ENCODE measurements around the gene KIF23. TPM values are rescaled to one million over a fixed set of nuclear protein-coding genes. Genes with fewer than 3 reads are reported as not detected.

KIF23 gene
- total RNA-seq, 2 donors from 2014 or later: 53.4 to 82.6 TPM

- H3K4me1 ChIP-seq (ENCODE audit: control insufficient read depth, insufficient read depth, low read length): no peaks in the 10 kb centered on the region
- H3K4me3 Mint-ChIP-seq: peak overlapping the region; percentile 89
- H3K27me3 Mint-ChIP-seq (ENCODE audit: insufficient read depth): no peaks in the 10 kb centered on the region
- peaks cover 48% of the 10 kb centered on the region for H3K36me3 Mint-ChIP-seq (ENCODE audit: low read depth)
- peaks cover 38% of the 10 kb centered on the region for H3K36me3 ChIP-seq (ENCODE audit: control insufficient read depth, insufficient read depth, low read length)
- H3K27ac ChIP-seq (ENCODE audit: low read depth, low read length): no peak overlapping the region
- H3K9me3 Mint-ChIP-seq: no peaks in the 10 kb centered on the region
- H3K4me1 Mint-ChIP-seq: peaks cover 15% of the 10 kb centered on the region
- TF ChIP-seq, protein P1, sequence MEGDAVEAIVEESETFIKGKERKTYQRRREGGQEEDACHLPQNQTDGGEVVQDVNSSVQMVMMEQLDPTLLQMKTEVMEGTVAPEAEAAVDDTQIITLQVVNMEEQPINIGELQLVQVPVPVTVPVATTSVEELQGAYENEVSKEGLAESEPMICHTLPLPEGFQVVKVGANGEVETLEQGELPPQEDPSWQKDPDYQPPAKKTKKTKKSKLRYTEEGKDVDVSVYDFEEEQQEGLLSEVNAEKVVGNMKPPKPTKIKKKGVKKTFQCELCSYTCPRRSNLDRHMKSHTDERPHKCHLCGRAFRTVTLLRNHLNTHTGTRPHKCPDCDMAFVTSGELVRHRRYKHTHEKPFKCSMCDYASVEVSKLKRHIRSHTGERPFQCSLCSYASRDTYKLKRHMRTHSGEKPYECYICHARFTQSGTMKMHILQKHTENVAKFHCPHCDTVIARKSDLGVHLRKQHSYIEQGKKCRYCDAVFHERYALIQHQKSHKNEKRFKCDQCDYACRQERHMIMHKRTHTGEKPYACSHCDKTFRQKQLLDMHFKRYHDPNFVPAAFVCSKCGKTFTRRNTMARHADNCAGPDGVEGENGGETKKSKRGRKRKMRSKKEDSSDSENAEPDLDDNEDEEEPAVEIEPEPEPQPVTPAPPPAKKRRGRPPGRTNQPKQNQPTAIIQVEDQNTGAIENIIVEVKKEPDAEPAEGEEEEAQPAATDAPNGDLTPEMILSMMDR (conservative IDR thresholded peaks at IDR 0.05): no peak
- DNase-seq: peak; percentile 40
- 78 to 81% methylated on average over 4 to 5 of the region's 5 CpGs for WGBS, 2 experiments (ENCODE audit: insufficient coverage in 1 of 2, insufficient read length in 1 of 2)
- H3K9me3 ChIP-seq (ENCODE audit: control insufficient read depth, low read length): no peaks in the 10 kb centered on the region
- H3K9ac ChIP-seq (ENCODE audit: extremely low read depth, low read length, poor library complexity, severe bottlenecking): peak overlapping the region; percentile 95
- H3K27ac Mint-ChIP-seq: peak overlapping the region; percentile 2
- H3K4me3 ChIP-seq (ENCODE audit: low read length): peak overlapping the region; percentile 99
- no peaks in the 10 kb centered on the region for H3K27me3 ChIP-seq (ENCODE audit: control insufficient read depth, insufficient read depth, low read length, poor library complexity, severe bottlenecking)
Observed at GRCh38 chr15:69454953-69455352, 40.8 kb downstream of the KIF23 start.

- Histone ChIP-seq H3K27ac (ENCODE audit: low read depth, low read length) (no peak overlapping the region), H3K4me1 (ENCODE audit: control insufficient read depth, insufficient read depth, low read length) (no peaks in the 10 kb centered on the region), H3K36me3 (ENCODE audit: control insufficient read depth, insufficient read depth, low read length) (peaks cover 38% of the 10 kb centered on the region), H3K27me3 (ENCODE audit: control insufficient read depth, insufficient read depth, low read length, poor library complexity, severe bottlenecking) (no peaks in the 10 kb centered on the region), H3K9me3 (ENCODE audit: control insufficient read depth, low read length) (no peaks in the 10 kb centered on the region), H3K9ac (ENCODE audit: extremely low read depth, low read length, poor library complexity, severe bottlenecking) (no peak overlapping the region), H3K4me3 (ENCODE audit: low read length) (no peak overlapping the region)
- H3K27ac Mint-ChIP-seq: no peak overlapping the region
- peaks cover 48% of the 10 kb centered on the region for H3K36me3 Mint-ChIP-seq (ENCODE audit: low read depth)
- H3K4me1 Mint-ChIP-seq: peaks cover 15% of the 10 kb centered on the region
- 94 to 99% methylated on average over 9 to 13 of the region's 13 CpGs for WGBS, 2 experiments (ENCODE audit: insufficient coverage in 1 of 2, insufficient read length in 1 of 2)
- TF ChIP-seq, protein P1 (conservative IDR thresholded peaks at IDR 0.05): no peak
- DNase-seq: peak; percentile 41
- no peaks in the 10 kb centered on the region for H3K27me3 Mint-ChIP-seq (ENCODE audit: insufficient read depth)
- no peaks in the 10 kb centered on the region for H3K9me3 Mint-ChIP-seq
- no peak overlapping the region for H3K4me3 Mint-ChIP-seq
Observed at GRCh38 chr15:69456208-69457166, 42.3 kb downstream of the KIF23 start.

GRCh38 chr15:69457304-69458280, 43.4 kb downstream of the KIF23 start:
- H3K4me3 ChIP-seq (ENCODE audit: low read length): no peak overlapping the region
- H3K4me1 ChIP-seq (ENCODE audit: control insufficient read depth, insufficient read depth, low read length): no peaks in the 10 kb centered on the region
- DNase-seq: peak; percentile 55
- Mint-ChIP-seq H3K36me3 (ENCODE audit: low read depth) (peaks cover 48% of the 10 kb centered on the region), H3K4me1 (peaks cover 8% of the 10 kb centered on the region), H3K27me3 (ENCODE audit: insufficient read depth) (peaks cover 4% of the 10 kb centered on the region), H3K9me3 (no peaks in the 10 kb centered on the region), H3K27ac (peak overlapping the region; percentile 24), H3K4me3 (no peak overlapping the region)
- no peaks in the 10 kb centered on the region for H3K27me3 ChIP-seq (ENCODE audit: control insufficient read depth, insufficient read depth, low read length, poor library complexity, severe bottlenecking)
- WGBS, 2 experiments (ENCODE audit: insufficient coverage in 1 of 2, insufficient read length in 1 of 2): 95% methylated on average over 5 to 8 of the region's 8 CpGs
- no peak overlapping the region for H3K9ac ChIP-seq (ENCODE audit: extremely low read depth, low read length, poor library complexity, severe bottlenecking)
- peaks cover 38% of the 10 kb centered on the region for H3K36me3 ChIP-seq (ENCODE audit: control insufficient read depth, insufficient read depth, low read length)
- no peaks in the 10 kb centered on the region for H3K9me3 ChIP-seq (ENCODE audit: control insufficient read depth, low read length)
- TF ChIP-seq, protein P1 (conservative IDR thresholded peaks at IDR 0.05): no peak
- no peak overlapping the region for H3K27ac ChIP-seq (ENCODE audit: low read depth, low read length)

Data from endodermal cell (in vitro differentiated cells).